GM21576 (cell line): ENCODE data around the gene NKAIN1.
"Not testable (repeated sequence)": the region's sequence is repeated elsewhere in the genome, so short reads cannot be mapped to it uniquely, and the experiment has no call there.

Experiments used
- ATAC-seq: cut with Tn5 transposase; IDR thresholded peaks from one replicate; pipeline ENCODE4 v1.9.1; 2021; ENCODE audit warnings: mild to moderate bottlenecking, moderate library complexity; ENCODE audit not compliant: unreplicated experiment

Gene NKAIN1

GRCh38 chr1:31198600-31198999 lies 41.1 kb downstream of the NKAIN1 start:
- ATAC-seq: no peak

GRCh38 chr1:31198150-31198549 lies 41.5 kb downstream of the NKAIN1 start:
- no peak for ATAC-seq

- no peak for ATAC-seq
Measured at GRCh38 chr1:31196685-31197084, 43.0 kb downstream of the NKAIN1 start.

- not testable (repeated sequence) for ATAC-seq
Measured at GRCh38 chr1:31195267-31195666, 44.4 kb downstream of the NKAIN1 start.

GRCh38 chr1:31193729-31194128 lies 46.0 kb downstream of the NKAIN1 start:
- no peak for ATAC-seq

- ATAC-seq: no peak
Measured at GRCh38 chr1:31191281-31191680, 48.4 kb downstream of the NKAIN1 start.

- ATAC-seq: no peak
Measured at GRCh38 chr1:31189696-31190674, 49.7 kb downstream of the NKAIN1 start.

GRCh38 chr1:31183927-31184554 lies 55.6 kb downstream of the NKAIN1 start:
- ATAC-seq: no peak

- no peak for ATAC-seq
Measured at GRCh38 chr1:31183126-31183525, 56.6 kb downstream of the NKAIN1 start.

- no peak for ATAC-seq
Measured at GRCh38 chr1:31182352-31182751, 57.3 kb downstream of the NKAIN1 start.

- ATAC-seq: no peak
Measured at GRCh38 chr1:31181515-31182343, 58.0 kb downstream of the NKAIN1 start.

- ATAC-seq: no peak
Measured at GRCh38 chr1:31180338-31180737, 59.3 kb downstream of the NKAIN1 start.

GRCh38 chr1:31176291-31176690 lies 63.4 kb downstream of the NKAIN1 start:
- not testable (repeated sequence) for ATAC-seq

- no peak for ATAC-seq
Measured at GRCh38 chr1:31170486-31170735, 69.3 kb downstream of the NKAIN1 start.

GRCh38 chr1:31166462-31166861 lies 73.2 kb downstream of the NKAIN1 start:
- ATAC-seq: no peak

GRCh38 chr1:31164291-31164690 lies 75.4 kb downstream of the NKAIN1 start:
- ATAC-seq: no peak

GRCh38 chr1:31163866-31164265 lies 75.8 kb downstream of the NKAIN1 start:
- no peak for ATAC-seq

GRCh38 chr1:31161571-31161970 lies 78.1 kb downstream of the NKAIN1 start:
- no peak for ATAC-seq

GRCh38 chr1:31159869-31160611 lies 79.6 kb downstream of the NKAIN1 start:
- ATAC-seq: no peak

- no peak for ATAC-seq
Measured at GRCh38 chr1:31159323-31159722, 80.4 kb downstream of the NKAIN1 start.
